GM12878 (cell line): ENCODE measurements around the gene KIF5C. TPM values are rescaled to one million over a fixed set of nuclear protein-coding genes. Genes with fewer than 3 reads are reported as not detected.

ENCODE experiments used
- ATAC-seq: fragments of 200-7000 bp; cut with Tn5 transposase; 3 replicates; pipeline ENCODE4 v1.9.1; 2020; ENCODE audit warnings: mild to moderate bottlenecking, moderate library complexity
- BruUV-seq: library from RNA; stranded (reverse); fragments of 400-500 nt; replicated peaks from 2 replicates; lab custom pipeline; 2021; lab: Mats Ljungman, UMichigan
- CTCF ChIA-PET: fragments of 300-600 bp; sonication (Branson Sonifier 250); formaldehyde crosslinking; extraction: SDS; loops from one replicate; lab custom pipeline; 2021; ENCODE audit warnings: inconsistent platforms; lab: Yijun Ruan, JAX
- POLR2A ChIA-PET: fragments of 350-600 bp; formaldehyde crosslinking; extraction: SDS; loops from one replicate; lab custom pipeline; 2021; ENCODE audit warnings: inconsistent platforms; lab: Charles Lee
- RAD21 ChIA-PET: fragments of 300-600 bp; sonication (Branson Sonifier 250); formaldehyde crosslinking; loops from one replicate; lab custom pipeline; 2023; ENCODE audit warnings: antibody characterized with exemption; ENCODE audit not compliant: unreplicated experiment; lab: Charles Lee
- SMC1A ChIA-PET: fragments of 300-600 bp; sonication (Branson Sonifier 250); formaldehyde crosslinking; loops from one replicate; lab custom pipeline; 2023; ENCODE audit not compliant: unreplicated experiment, uncharacterized antibody; lab: Charles Lee
- DNase-seq: peaks from one replicate; pipeline ENCODE4 v3.0.0-alpha.2; 2011; ENCODE audit warnings: low read depth, low spot score
- FAIRE-seq: peaks from 3 replicates; lab custom pipeline; 2011; peaks lifted over from hg19 to GRCh38; lab: Jason Lieb, UNC
- H2AFZ ChIP-seq: 2 replicates; pipeline ENCODE4 v1.6.0; 2011; ENCODE audit warnings: low read depth, low read length, control low read depth; ENCODE audit not compliant: control insufficient read depth
- H3K27ac ChIP-seq: 2 replicates; pipeline ENCODE4 v1.5.1; 2011; ENCODE audit warnings: control low read depth; ENCODE audit not compliant: control insufficient read depth, insufficient read depth
- H3K27me3 ChIP-seq, 2 experiments: replicated peaks in 1 of 2; 2 replicates each; pipeline versions ENCODE4 v1.6.0 to v1.6.1; 2011; ENCODE audit warnings: low read length in 1 of 2; ENCODE audit not compliant: control insufficient read depth in 2 of 2, insufficient read depth in 2 of 2
- H3K36me3 ChIP-seq, 2 experiments: 2 replicates each; pipeline ENCODE4 v1.5.1; 2011; ENCODE audit warnings: low read length in 1 of 2; ENCODE audit not compliant: control insufficient read depth in 2 of 2, insufficient read depth in 2 of 2
- H3K4me1 ChIP-seq: 2 replicates; pipeline ENCODE4 v1.6.1; 2011; ENCODE audit warnings: mild to moderate bottlenecking, low read length, moderate library complexity, mixed read lengths; ENCODE audit not compliant: control insufficient read depth, insufficient read depth
- H3K4me2 ChIP-seq: 2 replicates; pipeline ENCODE4 v1.6.0; 2011; ENCODE audit warnings: control low read depth; ENCODE audit not compliant: control insufficient read depth, insufficient read depth
- H3K4me3 ChIP-seq: fragments of 200-600 bp; sonication (generic); 2 replicates; pipeline ENCODE4 v1.5.1; 2016
- H3K79me2 ChIP-seq: 2 replicates; pipeline ENCODE4 v1.6.0; 2011; ENCODE audit warnings: low read length; ENCODE audit not compliant: control insufficient read depth, insufficient read depth
- H3K9ac ChIP-seq: 2 replicates; pipeline ENCODE4 v1.8.0; 2011; ENCODE audit warnings: low read length, control low read depth, mixed read lengths; ENCODE audit not compliant: control insufficient read depth, insufficient read depth
- H3K9me3 ChIP-seq: replicated peaks from 3 replicates; pipeline ENCODE4 v1.5.1; 2011; ENCODE audit warnings: mild to moderate bottlenecking, low read length; ENCODE audit not compliant: control insufficient read depth, insufficient read depth
- H4K20me1 ChIP-seq: 2 replicates; pipeline ENCODE4 v1.6.0; 2011; ENCODE audit not compliant: control insufficient read depth, insufficient read depth
- CREM ChIP-seq: IDR thresholded peaks from 2 replicates; pipeline ENCODE4 v1.6.1; 2014; ENCODE audit warnings: antibody characterized with exemption, low read depth
- LARP7 ChIP-seq: fragments of 450-650 bp; IDR thresholded peaks from 2 replicates; pipeline ENCODE4 v1.6.1; 2017; ENCODE audit warnings: mild to moderate bottlenecking
- SIX5 ChIP-seq: IDR thresholded peaks from 2 replicates; pipeline ENCODE4 v1.6.1; 2011; ENCODE audit warnings: mild to moderate bottlenecking, low read depth, low read length, moderate library complexity; ENCODE audit not compliant: severe bottlenecking
- TCF3 ChIP-seq: IDR thresholded peaks from 2 replicates; pipeline ENCODE4 v1.6.1; 2012; ENCODE audit warnings: low read depth, mild to moderate bottlenecking, low read length, borderline replicate concordance; ENCODE audit not compliant: insufficient read depth
- ZNF217 ChIP-seq: fragments of 450-650 bp; IDR thresholded peaks from 2 replicates; pipeline ENCODE4 v1.6.1; 2017; ENCODE audit warnings: antibody characterized with exemption, mild to moderate bottlenecking
- WGBS: methylation state at CpG from one replicate; pipeline ENCODE4 v1.1.6; 2016; ENCODE audit warnings: low lambda C conversion rate; ENCODE audit not compliant: insufficient replicate concordance, insufficient coverage; ENCODE audit errors: missing lambda C conversion rate; 5-methylcytosine and 5-hydroxymethylcytosine counted together
- in situ Hi-C: fragments of 300-500 bp; cut with MboI; formaldehyde crosslinking; loops from 9 replicates; pipeline ENCODE4 v1.14.3; 2018; ENCODE audit warnings: mixed read lengths
- intact Hi-C: fragments of 100-400 bp; cut with micrococcal nuclease; formaldehyde crosslinking; loops from one replicate; pipeline ENCODE4 v1.14.2; 2022; ENCODE audit not compliant: unreplicated experiment
- polyA plus RNA-seq, 11 experiments: library from polyadenylated mRNA; depleted of rRNA in 4 of 11; unstranded in 6 of 11; stranded (reverse) in 5 of 11; fragments of >200 nt; fragmentation: Nextera tagmentation in 4 of 11; fragmentation: Illumina TruSeq in 1 of 11; extraction: Ambion mirVana in 4 of 11; extraction: Trizol in 1 of 11; gene quantifications; 1 replicate in 1 of 11; 2 replicates in 10 of 11; pipeline versions ENCODE4 v1.2.1 to v1.2.3, GENCODE V29; 2011 to 2016; ENCODE audit warnings: inconsistent platforms in 2 of 11, missing spikeins in 2 of 11, low read depth in 1 of 11
- total RNA-seq, 4 experiments: library from RNA; depleted of rRNA in 3 of 4; stranded (reverse); fragments of >200 nt in 3 of 4; fragmentation: Illumina TruSeq in 1 of 4; extraction: Trizol in 1 of 4; gene quantifications; 2 replicates each; pipeline versions ENCODE4 v1.2.1 to v1.2.3, GENCODE V29; 2013 to 2021

The KIF5C gene
- total and polyA plus RNA-seq, 10 of the 15 experiments (the other 5 are each of a cell fraction or from before 2014, with no cell fraction given): 0.08 to 0.49 (median 0.24) TPM

GRCh38 chr2:148920559-148920958 is 45.5 kb downstream of the KIF5C start:
- Histone ChIP-seq H3K4me1 (no peaks in the 10 kb centered on the region), H3K79me2 (no peaks in the 10 kb centered on the region), H3K9me3 (peaks cover 2% of the 10 kb centered on the region; the same call in 2 of the 3 replicates), H3K9ac (no peak overlapping the region), H3K27ac (no peak overlapping the region), H3K27me3 (no peaks in the 10 kb centered on the region; a peak in 2 of 4 replicates), H3K4me2 (no peak overlapping the region), H4K20me1 (no peaks in the 10 kb centered on the region), H2AFZ (no peak overlapping the region), H3K4me3 (no peak overlapping the region), H3K36me3 (no peaks in the 10 kb centered on the region)
- ChIA-PET CTCF (interaction anchor here (1.2 kb wide), 1 partner anchor 96 kb away, joined by 3 read pairs; no protein-coding TSS in a partner anchor), RAD21 (no interaction called here), POLR2A (no interaction called here), SMC1A (interaction anchor here (0.7 to 1.2 kb wide), 3 partner anchors 17 to 50 kb away, joined by 3 read pairs; no protein-coding TSS in a partner anchor)
- DNase-seq (no peak), ATAC-seq (no peak), FAIRE-seq (no peak)
- WGBS: 0% methylated on average over 1 of the region's 1 CpG
- TF ChIP-seq ZNF217 (no peak), SIX5 (no peak), CREM (no peak)
- in situ Hi-C loops (no loop called here), intact Hi-C loops (loop anchor here (10.0 kb wide), 1 partner anchor 276 kb away; the partner anchor contains the start of gene EPC2)
- no TSS peak for BruUV-seq

GRCh38 chr2:148922062-148922461 is 47.0 kb downstream of the KIF5C start:
- H3K9ac ChIP-seq: no peak overlapping the region
- intact Hi-C loops: loop anchor here (10.0 kb wide), 1 partner anchor 277 kb away; the partner anchor contains the start of gene EPC2
- H4K20me1 ChIP-seq: no peaks in the 10 kb centered on the region
- no peak for TF ChIP-seq LARP7
- no peak for TF ChIP-seq TCF3
- ChIA-PET CTCF (interaction anchor here (0.6 to 1.0 kb wide), 2 partner anchors 14 to 587 kb away, joined by 3 read pairs; no protein-coding TSS in a partner anchor), POLR2A (no interaction called here), SMC1A (interaction anchor here (1.1 to 1.3 kb wide), 2 partner anchors 9 to 105 kb away, joined by 3 read pairs; no protein-coding TSS in a partner anchor), RAD21 (no interaction called here)
- no peak overlapping the region for H3K4me2 ChIP-seq
- H3K27me3 ChIP-seq: no peaks in the 10 kb centered on the region; a peak in 2 of 4 replicates
- no peak overlapping the region for H2AFZ ChIP-seq
- H3K4me3 ChIP-seq: no peak overlapping the region
- BruUV-seq: no TSS peak
- H3K27ac ChIP-seq: no peak overlapping the region
- H3K79me2 ChIP-seq: no peaks in the 10 kb centered on the region
- WGBS: 76% methylated on average over 5 of the region's 5 CpGs
- FAIRE-seq (no peak), DNase-seq (no peak), ATAC-seq (no peak)
- H3K4me1 ChIP-seq: no peaks in the 10 kb centered on the region
- peaks cover 2% of the 10 kb centered on the region; the same call in 2 of the 3 replicates for H3K9me3 ChIP-seq
- no peaks in the 10 kb centered on the region for H3K36me3 ChIP-seq
- in situ Hi-C loops: no loop called here
